ENCODE results near the gene PGK1.
"Not testable (repeated sequence)": the region's sequence is repeated elsewhere in the genome, so short reads cannot be mapped to it uniquely, and the experiment has no call there.

The PGK1 gene

DNA sequence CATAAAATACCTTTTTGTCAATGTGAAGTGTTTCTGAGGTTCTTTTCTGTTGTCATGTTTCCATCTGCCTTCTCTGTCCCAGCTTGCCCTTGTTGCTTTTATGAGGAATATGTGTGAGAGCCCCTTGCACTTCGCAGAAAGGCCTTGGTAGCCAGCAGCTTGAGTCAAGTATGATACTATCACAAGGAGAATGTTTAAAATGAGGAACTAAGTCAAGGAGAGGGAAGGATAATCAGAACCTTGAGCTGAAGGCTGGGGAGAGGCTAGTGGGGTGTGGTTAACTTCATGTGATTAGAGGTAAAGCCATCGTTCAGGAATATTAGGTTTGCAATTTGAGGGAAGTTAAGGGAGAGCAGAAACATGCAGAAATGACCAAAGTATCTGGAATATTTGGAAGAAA is 12.7 kb downstream of the PGK1 start:
- no peak for DNase-seq

DNA sequence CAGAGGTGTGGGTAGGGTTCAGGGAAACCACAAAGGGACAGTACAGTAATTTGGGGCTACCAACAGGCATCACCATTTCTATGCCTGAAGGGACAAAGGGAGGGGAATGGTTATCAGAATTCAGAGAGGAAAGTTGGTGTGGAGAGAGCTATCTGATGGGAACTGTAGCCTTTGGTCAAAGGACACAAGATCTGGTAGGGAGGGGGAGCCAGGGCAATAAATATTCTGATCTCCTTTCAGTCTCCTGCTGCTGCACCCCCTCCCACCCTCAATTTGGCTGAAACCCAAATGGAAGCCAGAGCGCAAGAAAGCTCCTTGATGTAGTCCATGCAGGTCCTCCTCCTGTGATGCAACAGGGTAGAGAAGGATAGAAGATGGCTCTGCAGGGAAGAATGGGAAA is 14.6 kb downstream of the PGK1 start:
- DNase-seq, result no peak

DNA sequence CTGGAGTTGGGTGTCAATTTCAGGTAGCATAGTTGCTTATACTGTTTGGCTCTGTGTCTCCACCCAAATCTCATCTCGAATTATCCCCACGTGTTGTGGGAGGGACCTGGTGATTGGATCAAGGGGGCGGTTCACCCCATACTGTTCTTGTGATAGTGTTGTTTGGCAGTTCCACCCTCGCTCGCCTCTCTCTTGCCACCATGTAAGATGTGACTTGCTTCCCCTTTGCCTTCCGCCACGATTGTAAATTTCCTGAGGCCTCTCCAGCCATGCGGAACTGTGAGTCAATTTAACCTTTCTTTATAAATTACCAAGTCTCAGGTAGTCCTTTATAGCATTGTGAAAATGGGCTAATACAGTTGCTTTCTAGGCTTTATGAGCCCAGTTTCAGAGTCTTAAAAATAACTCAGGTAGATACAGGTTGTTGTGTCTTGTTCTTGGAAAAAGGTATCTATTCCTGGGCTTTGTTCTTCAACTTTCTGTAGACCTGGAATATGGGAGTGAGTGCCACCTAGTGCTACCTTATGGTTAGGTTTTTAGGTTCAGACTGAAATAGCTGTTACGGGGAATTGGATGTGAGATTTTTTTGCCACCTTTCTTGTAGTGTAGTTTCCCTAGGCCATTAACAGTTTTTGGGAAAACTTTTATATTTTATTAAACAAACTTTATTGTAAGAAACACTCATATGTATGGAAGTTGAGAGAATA is 15.6 kb downstream of the PGK1 start:
- DNase-seq, result no peak

DNA sequence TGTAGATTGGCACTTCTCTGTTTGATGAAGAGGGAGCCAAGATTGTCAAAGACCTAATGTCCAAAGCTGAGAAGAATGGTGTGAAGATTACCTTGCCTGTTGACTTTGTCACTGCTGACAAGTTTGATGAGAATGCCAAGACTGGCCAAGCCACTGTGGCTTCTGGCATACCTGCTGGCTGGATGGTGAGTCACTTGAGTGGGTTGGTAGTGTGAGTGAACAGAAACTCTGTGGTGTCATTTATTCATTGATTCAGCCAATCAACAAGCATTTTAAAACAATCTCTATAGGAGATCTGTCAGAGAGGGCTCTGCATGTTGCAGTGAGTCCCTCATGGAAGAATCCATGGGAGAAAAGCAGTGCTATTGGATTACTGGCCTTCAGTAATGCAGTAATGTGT is 19.1 kb downstream of the PGK1 start:
- DNase-seq, result no peak

DNA sequence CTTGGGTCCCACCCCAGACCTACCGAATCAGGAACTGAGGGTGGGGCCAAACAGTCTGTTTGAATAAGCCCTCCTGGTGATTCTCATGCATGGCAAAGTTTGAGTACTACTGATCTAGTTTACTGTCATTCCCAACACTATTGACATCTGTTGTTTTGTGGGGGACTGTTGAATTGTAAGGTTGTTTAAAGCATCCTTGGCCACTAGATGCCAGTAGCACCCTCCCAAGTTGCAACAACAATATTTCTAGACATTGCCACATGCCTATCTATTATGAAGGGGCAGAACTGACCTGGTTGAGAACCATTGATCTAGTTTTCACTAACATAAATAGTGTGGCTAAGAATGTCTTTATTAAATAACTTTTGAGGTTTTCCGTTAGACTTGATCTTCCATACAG is 20.3 kb downstream of the PGK1 start:
- no peak for DNase-seq

DNA sequence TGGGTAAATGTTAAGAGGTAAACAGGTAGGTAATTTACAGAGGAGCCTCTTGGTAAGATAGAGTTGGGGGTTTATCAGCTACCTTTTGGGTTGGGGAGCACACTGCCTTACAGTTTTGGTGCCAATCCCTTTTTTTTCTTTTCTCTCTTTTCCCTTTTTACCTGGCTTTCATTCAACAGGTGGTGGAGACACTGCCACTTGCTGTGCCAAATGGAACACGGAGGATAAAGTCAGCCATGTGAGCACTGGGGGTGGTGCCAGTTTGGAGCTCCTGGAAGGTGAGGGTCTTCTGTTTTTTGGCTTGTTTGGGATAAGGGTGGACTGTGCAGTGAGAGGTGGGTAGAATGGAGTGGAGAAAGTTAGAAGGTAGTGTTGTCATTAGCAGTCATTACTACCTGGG is 21.1 kb downstream of the PGK1 start:
- DNase-seq, result no peak

DNA sequence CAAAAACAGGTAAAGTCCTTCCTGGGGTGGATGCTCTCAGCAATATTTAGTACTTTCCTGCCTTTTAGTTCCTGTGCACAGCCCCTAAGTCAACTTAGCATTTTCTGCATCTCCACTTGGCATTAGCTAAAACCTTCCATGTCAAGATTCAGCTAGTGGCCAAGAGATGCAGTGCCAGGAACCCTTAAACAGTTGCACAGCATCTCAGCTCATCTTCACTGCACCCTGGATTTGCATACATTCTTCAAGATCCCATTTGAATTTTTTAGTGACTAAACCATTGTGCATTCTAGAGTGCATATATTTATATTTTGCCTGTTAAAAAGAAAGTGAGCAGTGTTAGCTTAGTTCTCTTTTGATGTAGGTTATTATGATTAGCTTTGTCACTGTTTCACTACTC is 21.7 kb downstream of the PGK1 start:
- DNase-seq, result not testable (repeated sequence)

DNA sequence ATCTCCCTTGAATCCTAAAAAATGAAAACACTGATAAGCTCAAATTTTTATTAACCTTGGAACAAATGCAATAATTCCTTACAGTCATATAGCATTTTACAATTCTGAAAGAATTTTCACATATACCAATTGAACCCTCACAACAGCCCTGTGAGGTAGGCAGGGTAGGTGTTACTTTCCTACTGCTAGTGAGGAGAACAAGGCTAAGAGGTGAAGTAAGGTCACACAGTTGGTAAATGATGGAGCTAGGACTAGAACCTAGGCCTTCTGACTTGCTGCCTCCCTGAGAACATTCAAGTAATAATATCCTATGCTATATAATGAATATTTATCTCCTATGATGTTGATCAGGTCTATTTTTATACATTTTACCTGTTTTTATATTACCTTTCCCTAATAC is 25.7 kb downstream of the PGK1 start:
- no peak for DNase-seq

DNA sequence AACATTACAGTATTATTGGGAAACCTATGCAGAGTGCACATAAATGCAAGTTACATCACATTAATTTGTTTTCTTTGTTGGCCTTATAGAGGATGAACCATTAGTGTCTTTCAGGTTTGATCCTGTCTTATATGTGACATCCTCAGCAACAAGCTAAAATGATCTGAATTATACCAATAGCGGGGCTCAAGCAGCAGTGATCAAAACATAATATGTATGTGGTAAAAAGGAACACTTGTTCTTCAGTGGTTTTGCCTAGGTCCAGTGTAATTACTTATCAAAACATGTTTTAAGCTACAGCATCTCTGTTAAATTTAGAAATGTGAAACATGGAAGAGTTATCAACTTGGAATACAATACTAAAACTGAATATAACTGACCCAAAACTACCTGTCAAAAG is 26.3 kb downstream of the PGK1 start:
- DNase-seq, result no peak

DNA sequence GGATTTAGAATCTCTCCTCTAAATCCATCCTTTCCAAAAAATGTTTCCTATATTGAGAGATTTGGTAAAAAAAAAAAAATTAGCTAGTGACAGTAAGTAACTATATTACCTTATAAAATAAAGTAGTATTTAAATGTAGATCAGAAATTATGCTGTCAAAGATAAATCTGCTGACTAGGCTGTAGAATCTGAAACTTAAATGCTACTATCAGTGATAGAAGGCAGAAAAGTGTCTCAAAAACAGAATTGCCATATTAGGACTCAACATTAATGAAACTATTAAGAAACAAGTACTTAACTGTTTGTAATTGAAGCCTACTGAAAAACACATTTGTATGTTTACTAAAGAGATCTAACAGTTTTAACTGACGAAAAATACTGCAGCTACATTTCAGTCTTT is 27.1 kb downstream of the PGK1 start:
- DNase-seq, result no peak

DNA sequence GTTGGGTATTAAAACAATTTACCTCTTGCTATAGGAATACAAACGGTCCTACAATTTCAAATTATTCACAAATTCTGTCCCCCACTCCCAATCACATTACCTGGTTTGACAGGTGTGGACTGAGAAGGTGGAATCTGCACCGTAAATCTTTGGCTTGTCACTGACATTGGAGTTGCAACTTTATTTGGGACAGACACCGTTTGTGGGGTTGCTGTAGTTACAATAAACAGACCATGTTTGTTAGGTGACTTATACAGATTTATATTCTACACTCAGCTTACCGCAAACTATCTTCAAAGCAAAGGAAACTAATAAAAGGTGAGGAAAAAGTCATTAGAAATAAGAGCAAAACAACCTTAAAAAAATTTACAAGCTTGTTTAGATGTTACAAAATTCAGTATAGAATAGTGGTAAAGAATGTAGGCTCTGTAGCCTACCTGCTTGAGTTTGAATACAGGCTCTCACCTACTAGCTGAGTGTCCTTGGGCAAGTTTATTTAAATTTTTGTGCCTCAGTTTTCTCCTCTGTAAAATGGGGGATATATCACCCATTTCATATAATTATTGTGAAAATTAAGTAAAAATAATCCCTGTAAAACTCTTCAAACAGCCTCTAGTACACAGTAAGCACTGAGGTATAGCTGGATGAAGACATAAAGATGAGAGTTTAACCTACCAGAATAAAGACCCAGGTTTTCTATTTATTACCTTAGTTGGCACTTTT is 29.4 kb downstream of the PGK1 start:
- DNase-seq, result no peak

DNA sequence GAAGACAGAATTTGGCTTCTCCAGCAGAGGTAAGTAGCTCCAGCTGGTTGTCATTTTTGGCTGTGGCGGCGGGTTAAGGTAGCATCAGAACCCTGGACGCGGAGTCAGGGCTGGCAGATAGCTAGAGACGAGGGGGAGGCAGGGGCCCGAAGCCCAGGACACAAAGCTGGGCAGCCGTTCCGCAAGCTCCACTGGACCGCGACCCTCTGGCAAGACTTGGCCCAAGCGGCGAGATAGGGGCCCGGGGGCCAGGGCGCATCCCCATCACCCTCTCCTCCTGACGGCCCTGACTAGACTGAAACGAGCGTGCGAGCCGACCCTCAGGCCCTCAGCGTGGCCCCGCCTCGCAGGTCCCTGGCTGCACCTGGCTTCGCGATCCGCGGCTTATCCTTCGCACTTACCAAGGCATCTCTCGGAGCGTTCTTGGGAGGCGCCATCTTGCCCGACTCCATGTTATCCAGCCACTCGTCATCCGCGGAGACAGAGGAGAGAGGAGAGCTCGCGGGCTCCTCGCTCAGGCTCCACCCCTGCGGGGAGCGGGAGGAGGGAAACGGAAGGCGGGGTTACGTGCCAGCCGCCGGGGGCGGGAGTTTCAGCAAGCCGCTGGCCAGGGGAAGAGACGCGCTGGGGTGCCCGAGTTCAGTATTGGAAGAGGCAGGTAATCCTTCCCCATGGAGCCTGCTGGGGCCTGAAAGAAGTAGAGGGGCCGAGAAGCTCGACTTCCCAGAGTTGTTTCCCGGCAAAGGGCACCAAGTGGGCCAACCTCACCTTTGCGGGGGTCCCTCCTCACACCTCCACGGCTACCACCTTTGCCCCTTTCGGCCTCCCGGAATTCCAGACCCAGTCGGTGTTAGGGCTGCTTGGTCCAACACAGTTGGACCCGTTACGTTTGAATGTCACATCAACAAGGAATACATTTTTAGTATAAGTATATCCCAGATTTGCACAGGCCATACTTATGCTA is 35.4 kb downstream of the PGK1 start, which contains the start of gene TAF9B:
TAF9B (minus strand) TSS at position 491 of the 964 bp plus-strand sequence; CDS start at position 452, 39 bp downstream.
- peak; percentile 69 for DNase-seq

DNA sequence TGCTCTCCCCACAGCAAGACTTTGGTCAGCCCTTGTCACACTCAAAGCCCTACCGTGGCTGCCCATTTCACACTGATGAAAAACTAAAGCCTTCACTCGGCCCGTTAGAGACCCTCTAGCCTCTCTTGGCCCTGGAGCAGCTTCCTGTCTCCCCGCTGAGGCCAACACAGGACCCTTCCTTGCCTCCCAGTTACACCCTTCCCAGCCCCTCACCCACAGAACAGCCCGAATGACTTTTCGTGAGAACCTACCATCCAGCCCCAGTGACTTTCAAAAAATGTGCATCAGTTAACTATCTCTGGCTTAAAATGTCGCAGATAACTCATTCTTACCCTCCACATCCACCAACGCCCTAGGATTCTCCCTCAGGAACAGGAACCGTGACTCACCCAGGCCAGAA is 36.2 kb downstream of the PGK1 start:
- no peak for DNase-seq

DNA sequence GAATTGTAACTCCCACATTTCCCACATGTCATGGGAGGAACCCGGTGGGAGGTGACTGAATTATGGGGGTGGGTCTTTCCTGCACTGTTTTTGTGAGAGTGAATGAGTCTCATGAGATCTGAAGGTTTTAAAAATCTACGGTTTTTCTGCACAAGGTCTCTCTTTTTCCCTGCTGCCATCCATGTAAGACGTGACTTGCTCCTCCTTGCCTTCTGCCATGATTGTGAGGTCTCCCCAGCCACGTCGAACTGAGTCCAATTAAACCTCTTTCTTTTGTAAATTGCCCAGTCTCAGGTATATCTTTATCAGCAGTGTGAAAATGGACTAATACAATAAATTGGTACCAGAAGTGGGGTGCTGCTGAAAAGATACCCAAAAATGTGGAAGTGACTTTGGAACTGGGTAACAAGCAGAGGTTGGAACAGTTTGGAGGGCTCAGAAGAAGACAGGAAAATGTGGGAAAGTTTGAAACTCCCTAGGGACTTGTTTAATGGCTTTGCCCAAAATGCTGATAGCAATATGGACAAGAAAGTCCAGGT is 43.0 kb downstream of the PGK1 start:
- DNase-seq, result not testable (repeated sequence)

DNA sequence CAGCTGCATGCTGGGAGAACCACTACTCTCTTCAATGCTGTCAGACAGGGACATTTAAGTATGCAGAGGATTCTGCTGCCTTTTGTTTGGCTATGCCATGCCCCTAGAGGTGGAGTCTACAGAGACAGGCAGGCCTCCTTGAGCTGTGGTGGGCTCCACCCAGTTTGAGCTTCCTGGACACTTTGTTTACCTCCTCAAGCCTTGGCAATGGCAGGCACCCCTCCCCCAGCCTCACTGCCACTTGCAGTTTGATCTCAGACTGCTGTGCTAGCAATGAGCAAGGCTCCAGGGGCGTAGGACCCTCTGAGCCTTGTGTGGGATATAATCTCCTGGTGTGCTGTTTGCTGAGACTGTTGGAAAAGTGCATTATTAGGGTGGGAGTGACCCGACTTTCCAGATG is 53.3 kb downstream of the PGK1 start:
- not testable (repeated sequence) for DNase-seq

DNA sequence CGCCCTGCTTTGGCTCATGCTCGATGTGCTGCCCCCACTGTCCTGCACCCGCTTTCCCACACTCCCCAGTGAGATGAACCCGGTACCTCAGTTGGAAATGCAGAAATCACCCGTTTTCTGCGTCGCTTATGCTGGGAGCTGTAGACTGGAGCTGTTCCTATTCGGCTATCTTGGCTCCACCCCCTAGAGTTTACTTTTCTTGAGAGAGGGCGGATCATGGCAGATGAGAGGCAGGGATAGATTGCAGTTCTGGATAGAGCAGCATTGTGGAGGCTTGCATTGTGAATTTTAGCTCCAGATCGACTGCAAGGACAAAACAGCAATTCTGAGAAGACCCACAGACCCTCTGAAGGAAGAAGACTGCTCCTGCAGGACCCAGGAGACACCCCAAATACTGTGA is 53.8 kb downstream of the PGK1 start:
- not testable (repeated sequence) for DNase-seq

DNA sequence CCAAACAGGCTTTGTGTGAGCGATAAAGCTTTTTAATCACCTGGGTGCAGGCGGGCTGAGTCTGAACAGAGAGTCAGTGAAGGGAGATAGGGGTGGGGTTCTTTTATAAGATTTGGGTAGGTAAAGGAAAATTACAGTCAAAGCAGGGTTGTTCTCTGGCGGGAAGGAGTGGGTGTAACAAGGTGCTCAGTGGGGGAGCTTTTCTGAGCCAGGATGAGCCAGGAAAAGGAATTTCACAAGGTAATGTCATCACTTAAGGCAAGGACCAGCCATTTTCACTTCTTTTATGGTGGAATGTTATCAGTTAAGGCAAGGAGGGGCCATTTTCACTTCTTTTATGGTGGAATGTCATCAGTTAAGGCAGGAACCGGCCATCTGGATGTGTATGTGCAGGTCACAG is 56.7 kb downstream of the PGK1 start:
- DNase-seq, result not testable (repeated sequence)

DNA sequence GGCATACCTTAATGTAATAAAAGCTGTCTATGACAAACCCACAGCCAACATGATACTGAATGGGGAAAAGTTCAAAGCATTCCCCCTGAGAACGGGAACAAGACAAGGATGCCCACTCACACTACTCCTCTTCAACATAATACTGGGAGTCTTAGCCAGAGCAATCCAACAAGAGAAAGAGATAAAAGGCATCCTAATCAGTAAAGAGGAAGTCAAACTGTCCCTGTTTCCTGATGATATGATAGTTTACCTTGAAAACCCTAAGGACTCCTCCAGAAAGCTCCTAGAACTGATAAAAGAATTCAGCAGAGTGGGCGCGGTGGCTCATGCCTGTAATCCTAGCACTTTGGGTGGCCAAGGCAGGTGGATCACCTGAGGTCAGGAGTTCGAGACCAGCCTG is 59.1 kb downstream of the PGK1 start:
- DNase-seq, result not testable (repeated sequence)

DNA sequence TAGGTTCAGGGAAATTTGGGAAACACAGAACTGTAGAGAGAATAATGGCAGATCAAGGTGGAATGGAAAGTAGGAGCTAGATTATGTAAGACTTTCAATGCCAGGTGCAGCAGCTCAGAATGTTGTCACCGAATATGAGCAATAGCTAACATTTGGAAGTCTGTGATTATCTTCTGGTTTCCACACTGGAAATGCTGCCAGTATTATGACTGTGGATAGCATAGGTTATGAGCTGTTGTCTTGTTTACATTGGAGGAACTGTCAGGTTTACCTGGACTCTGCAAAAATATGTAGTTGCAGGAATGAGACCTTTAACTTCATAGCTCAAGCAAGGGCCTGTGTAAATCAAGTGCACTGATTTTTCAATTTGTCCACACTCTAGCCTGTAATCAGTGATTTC is 61.4 kb downstream of the PGK1 start:
- DNase-seq, result no peak

DNA sequence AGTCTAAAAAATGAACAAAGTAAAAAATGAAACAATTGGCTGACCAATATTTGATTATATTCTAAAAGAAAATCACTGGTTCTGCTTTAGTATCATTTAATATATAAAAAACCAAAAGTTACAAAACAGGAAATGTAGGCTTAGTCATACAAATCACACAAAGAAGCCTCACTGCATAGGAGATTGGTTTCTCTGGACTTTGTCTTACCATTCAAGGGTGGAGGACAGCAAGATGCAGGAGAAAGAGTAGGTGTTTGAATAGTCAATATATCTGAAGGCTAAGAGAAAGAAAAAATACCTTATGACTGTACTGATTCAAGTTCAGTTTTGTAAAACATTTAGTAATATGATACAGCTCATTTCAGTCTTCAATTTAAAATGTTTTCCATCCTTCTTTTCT is 64.0 kb downstream of the PGK1 start:
- no peak for DNase-seq
